HepG2 (cell line): ENCODE data around the gene ACSM3. TPM values are rescaled to one million over a fixed set of nuclear protein-coding genes. Genes with fewer than 3 reads are reported as not detected.

ENCODE experiments used
- ATAC-seq: fragments of 200-7000 bp; cut with Tn5 transposase; 3 replicates; pipeline ENCODE4 v1.9.1; 2020; ENCODE audit warnings: mild to moderate bottlenecking, moderate library complexity
- BruUV-seq: library from RNA; stranded (reverse); fragments of 400-500 nt; replicated peaks from 2 replicates; lab custom pipeline; 2021; lab: Mats Ljungman, UMichigan
- CTCF ChIA-PET: fragments of 300-600 bp; formaldehyde crosslinking; extraction: SDS; loops from one replicate; lab custom pipeline; 2021; ENCODE audit warnings: low total read pairs, inconsistent platforms, low intra/inter-chr PET ratio; lab: Yijun Ruan, JAX
- POLR2A ChIA-PET: fragments of 350-600 bp; sonication (Branson Sonifier 250); formaldehyde crosslinking; loops from one replicate; lab custom pipeline; 2020; ENCODE audit warnings: antibody characterized with exemption, inconsistent platforms; lab: Yijun Ruan, JAX
- DNase-seq: peaks from one replicate; pipeline ENCODE4 v3.0.0-alpha.2; 2015; ENCODE audit warnings: low spot score
- FAIRE-seq: peaks from 3 replicates; lab custom pipeline; 2011; peaks lifted over from hg19 to GRCh38; lab: Jason Lieb, UNC
- H2AFZ ChIP-seq: one replicate; pipeline ENCODE4 v1.6.1; 2011; ENCODE audit warnings: low read length, inconsistent platforms
- H3K27ac ChIP-seq: fragments of 300-600 bp; 3 replicates; pipeline ENCODE4 v1.8.0; 2011; ENCODE audit warnings: mixed run types, mild to moderate bottlenecking, mixed read lengths, low read length, inconsistent platforms; ENCODE audit not compliant: insufficient read depth; ENCODE audit errors: extremely low read length
- H3K27me3 ChIP-seq, 2 experiments: fragments of 200-600 bp in 1 of 2; 2 replicates in 1 of 2; 3 replicates in 1 of 2; pipeline versions ENCODE4 v1.6.0 to v1.8.0; 2011; ENCODE audit warnings: low read length in 2 of 2, mild to moderate bottlenecking in 2 of 2, moderate library complexity in 2 of 2, inconsistent platforms in 1 of 2; ENCODE audit not compliant: insufficient read depth in 2 of 2, control insufficient read depth in 1 of 2
- H3K36me3 ChIP-seq, 2 experiments: fragments of 200-600 bp in 1 of 2; replicated peaks in 1 of 2; 2 replicates in 1 of 2; 3 replicates in 1 of 2; pipeline versions ENCODE4 v1.5.1 to v1.8.0; 2011; ENCODE audit warnings: low read length in 2 of 2, inconsistent platforms in 1 of 2; ENCODE audit not compliant: insufficient read depth in 2 of 2, control insufficient read depth in 1 of 2
- H3K4me1 ChIP-seq: 2 replicates; pipeline ENCODE4 v1.5.1; 2012; ENCODE audit warnings: low read length, inconsistent platforms; ENCODE audit not compliant: insufficient read depth
- H3K4me2 ChIP-seq: 2 replicates; pipeline ENCODE4 v1.6.0; 2011; ENCODE audit warnings: low read depth, low read length, inconsistent platforms
- H3K4me3 ChIP-seq, 3 experiments: fragments of 200-600 bp in 1 of 3; sonication (generic), shearing (Covaris generic) in 1 of 3; replicated peaks in 1 of 3; 2 replicates each; pipeline ENCODE4 v1.5.1; 2011 to 2016; ENCODE audit warnings: low read length in 3 of 3, inconsistent platforms in 2 of 3, low read depth in 2 of 3, mild to moderate bottlenecking in 2 of 3, control low read depth in 1 of 3, mixed read lengths in 1 of 3; ENCODE audit not compliant: insufficient read depth in 1 of 3
- H3K79me2 ChIP-seq: one replicate; pipeline ENCODE4 v1.6.1; 2011; ENCODE audit warnings: low read length, inconsistent platforms; ENCODE audit not compliant: insufficient read depth
- H3K9ac ChIP-seq: 2 replicates; pipeline ENCODE4 v1.6.0; 2011; ENCODE audit warnings: mild to moderate bottlenecking, low read depth, low read length, inconsistent platforms; ENCODE audit not compliant: insufficient read depth
- H3K9me3 ChIP-seq: 2 replicates; pipeline ENCODE4 v1.5.1; 2012; ENCODE audit warnings: mild to moderate bottlenecking, low read length
- H4K20me1 ChIP-seq: 2 replicates; pipeline ENCODE4 v1.6.0; 2011; ENCODE audit warnings: inconsistent platforms, mild to moderate bottlenecking, low read length, moderate library complexity; ENCODE audit not compliant: insufficient read depth
- NFYC ChIP-seq: IDR thresholded peaks from 2 replicates; pipeline ENCODE4 v1.6.1; 2016; ENCODE audit warnings: missing genetic modification reagents, missing compliant biosample characterization
- RBFOX2 ChIP-seq: fragments of 200-400 bp; formaldehyde crosslinking; IDR thresholded peaks from 2 replicates; pipeline ENCODE4 v1.6.1; 2017; ENCODE audit warnings: low read depth, mild to moderate bottlenecking, low read length
- RBM22 ChIP-seq: fragments of 200-400 bp; formaldehyde crosslinking; optimal IDR thresholded peaks from 2 replicates; pipeline ENCODE3; 2017; ENCODE audit warnings: mild to moderate bottlenecking, low read length, moderate library complexity
- WGBS: methylation state at CpG from one replicate; pipeline ENCODE4 v1.1.6; 2017; ENCODE audit warnings: low lambda C conversion rate; 5-methylcytosine and 5-hydroxymethylcytosine counted together
- in situ Hi-C: cut with HindIII; loops from 2 replicates; pipeline ENCODE4 v1.10.0; 2017; ENCODE audit warnings: low pct_unique_long_range_greater_than_20kb; ENCODE audit not compliant: extremely low pct_ligation_motif_present
- intact Hi-C: fragments of 100-400 bp; cut with micrococcal nuclease; formaldehyde crosslinking; loops from one replicate; pipeline ENCODE4 v1.10.0; 2022; ENCODE audit not compliant: unreplicated experiment
- polyA plus RNA-seq, 8 experiments: library from polyadenylated mRNA; depleted of rRNA in 3 of 8; stranded (reverse) in 7 of 8; unstranded in 1 of 8; fragments of >200 nt; fragmentation: Illumina TruSeq in 4 of 8; extraction: Trizol in 4 of 8; gene quantifications; 2 replicates each; pipeline versions ENCODE4 v1.2.1 to v1.2.3, GENCODE V29; 2011 to 2016; ENCODE audit warnings: low read depth in 4 of 8, missing spikeins in 1 of 8, mixed read lengths in 1 of 8; ENCODE audit not compliant: insufficient read depth in 1 of 8
- total RNA-seq, 5 experiments: library from RNA; depleted of rRNA; stranded (reverse); fragments of >200 nt; fragmentation: Illumina TruSeq; extraction: Trizol; gene quantifications; 2 replicates each; pipeline ENCODE4 v1.2.3, GENCODE V29; 2016; ENCODE audit warnings: low read depth in 1 of 5
- TF ChIP-seq, protein P1 (sequence below): sonication (generic); formaldehyde crosslinking; IDR thresholded peaks from 2 replicates; pipeline ENCODE4 v1.8.1; 2023; ENCODE audit warnings: mild to moderate bottlenecking, missing genetic modification reagents

The ACSM3 gene
- total and polyA plus RNA-seq, 2 of the 13 experiments (the other 11 are each of a cell fraction or from before 2014, with no cell fraction given): 74.0 to 108 TPM

DNA sequence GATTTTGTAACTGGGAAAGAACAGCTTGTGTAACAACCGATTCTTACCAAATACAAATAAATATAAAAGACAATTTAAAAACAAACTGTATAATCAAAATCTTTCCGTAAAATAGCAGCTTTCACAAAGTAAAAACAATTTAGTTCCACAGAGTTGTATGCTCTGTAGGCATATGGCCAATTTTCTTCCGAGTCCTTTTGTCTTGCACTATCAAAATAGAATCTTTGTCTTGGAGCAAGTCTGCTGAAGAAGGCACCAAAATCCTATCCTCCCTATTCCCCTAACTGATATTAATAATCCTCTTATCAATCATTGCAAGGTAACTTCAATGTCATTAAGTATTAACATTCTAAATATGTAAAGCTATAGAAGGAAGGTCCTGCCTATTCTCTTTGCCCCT, 29.8 kb upstream of the ACSM3 start:
- ATAC-seq (no peak), FAIRE-seq (no peak), DNase-seq (no peak)
- no peaks in the 10 kb centered on the region for H3K4me1 ChIP-seq
- TF ChIP-seq NFYC (no peak), RBFOX2 (0 out of 2 replicates have a peak, but pooled peaks have one; percentile 2)
- H3K79me2 ChIP-seq: peaks cover 8% of the 10 kb centered on the region
- H3K9me3 ChIP-seq: no peaks in the 10 kb centered on the region
- ChIA-PET CTCF (no interaction called here), POLR2A (interaction anchor here (5.0 kb wide), 1 partner anchor 7 kb away, joined by 23 read pairs; the partner anchor contains the start of gene THUMPD1)
- in situ Hi-C loops: no loop called here
- H3K9ac ChIP-seq: no peak overlapping the region
- H4K20me1 ChIP-seq: peaks cover 4% of the 10 kb centered on the region; the same call in 1 of the 2 replicates
- WGBS: 97% methylated on average over 3 of the region's 3 CpGs
- no peak overlapping the region for H3K4me3 ChIP-seq
- H3K27me3 ChIP-seq: no peaks in the 10 kb centered on the region
- no peak overlapping the region for H3K27ac ChIP-seq
- no TSS peak for BruUV-seq
- peaks cover 31 to 56% of the 10 kb centered on the region in 2 experiments for H3K36me3 ChIP-seq
- H2AFZ ChIP-seq: no peak overlapping the region
- intact Hi-C loops: no loop called here
- no peak overlapping the region for H3K4me2 ChIP-seq

DNA sequence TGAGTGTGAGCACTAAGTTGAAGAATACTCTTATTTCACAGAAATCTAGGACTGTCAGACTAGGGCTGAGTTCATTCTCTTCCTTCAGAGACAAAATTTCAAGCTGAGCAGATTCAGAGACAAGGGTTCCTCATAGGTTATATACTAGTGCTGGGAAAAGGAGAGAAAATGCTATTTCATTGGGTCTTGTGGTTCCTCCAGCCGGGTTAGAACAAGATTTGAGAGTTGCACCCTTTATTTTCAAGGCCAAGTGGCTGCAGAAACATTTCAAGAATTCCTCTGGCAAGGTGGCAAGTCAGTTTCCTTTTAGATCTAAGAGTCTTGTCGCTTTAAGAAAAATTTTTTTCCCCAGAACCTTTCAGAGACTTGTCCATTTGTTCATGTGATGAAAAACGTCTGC, 29.0 kb upstream of the ACSM3 start:
- H3K27me3 ChIP-seq: no peaks in the 10 kb centered on the region
- peaks cover 14% of the 10 kb centered on the region for H3K79me2 ChIP-seq
- no peak overlapping the region for H3K4me2 ChIP-seq
- 88% methylated on average over 3 of the region's 3 CpGs for WGBS
- no peak for FAIRE-seq
- H4K20me1 ChIP-seq: peaks cover 5% of the 10 kb centered on the region; the same call in 1 of the 2 replicates
- DNase-seq: no peak
- no peak overlapping the region for H2AFZ ChIP-seq
- no peaks in the 10 kb centered on the region for H3K9me3 ChIP-seq
- ATAC-seq: no peak
- intact Hi-C loops (no loop called here), in situ Hi-C loops (no loop called here)
- no peak overlapping the region for H3K9ac ChIP-seq
- H3K27ac ChIP-seq: no peak overlapping the region
- TF ChIP-seq, protein P1, sequence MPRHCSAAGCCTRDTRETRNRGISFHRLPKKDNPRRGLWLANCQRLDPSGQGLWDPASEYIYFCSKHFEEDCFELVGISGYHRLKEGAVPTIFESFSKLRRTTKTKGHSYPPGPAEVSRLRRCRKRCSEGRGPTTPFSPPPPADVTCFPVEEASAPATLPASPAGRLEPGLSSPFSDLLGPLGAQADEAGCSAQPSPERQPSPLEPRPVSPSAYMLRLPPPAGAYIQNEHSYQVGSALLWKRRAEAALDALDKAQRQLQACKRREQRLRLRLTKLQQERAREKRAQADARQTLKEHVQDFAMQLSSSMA (CRISPR knock-in tag): no peak
- peak; percentile 59 for TF ChIP-seq RBM22
- no TSS peak for BruUV-seq
- POLR2A ChIA-PET: no interaction called here
- peaks cover 3% of the 10 kb centered on the region for H3K4me1 ChIP-seq
- H3K4me3 ChIP-seq: no peak overlapping the region
- peaks cover 29 to 54% of the 10 kb centered on the region in 2 experiments for H3K36me3 ChIP-seq
- CTCF ChIA-PET: no interaction called here
